GM21619 (cell line): ENCODE data around the gene DISC1.
"Not testable (repeated sequence)": the region's sequence is repeated elsewhere in the genome, so short reads cannot be mapped to it uniquely, and the experiment has no call there.

ENCODE experiments used
- ATAC-seq: cut with Tn5 transposase; IDR thresholded peaks from one replicate; pipeline ENCODE4 v1.9.1; 2021; ENCODE audit not compliant: unreplicated experiment

The DISC1 gene

DNA sequence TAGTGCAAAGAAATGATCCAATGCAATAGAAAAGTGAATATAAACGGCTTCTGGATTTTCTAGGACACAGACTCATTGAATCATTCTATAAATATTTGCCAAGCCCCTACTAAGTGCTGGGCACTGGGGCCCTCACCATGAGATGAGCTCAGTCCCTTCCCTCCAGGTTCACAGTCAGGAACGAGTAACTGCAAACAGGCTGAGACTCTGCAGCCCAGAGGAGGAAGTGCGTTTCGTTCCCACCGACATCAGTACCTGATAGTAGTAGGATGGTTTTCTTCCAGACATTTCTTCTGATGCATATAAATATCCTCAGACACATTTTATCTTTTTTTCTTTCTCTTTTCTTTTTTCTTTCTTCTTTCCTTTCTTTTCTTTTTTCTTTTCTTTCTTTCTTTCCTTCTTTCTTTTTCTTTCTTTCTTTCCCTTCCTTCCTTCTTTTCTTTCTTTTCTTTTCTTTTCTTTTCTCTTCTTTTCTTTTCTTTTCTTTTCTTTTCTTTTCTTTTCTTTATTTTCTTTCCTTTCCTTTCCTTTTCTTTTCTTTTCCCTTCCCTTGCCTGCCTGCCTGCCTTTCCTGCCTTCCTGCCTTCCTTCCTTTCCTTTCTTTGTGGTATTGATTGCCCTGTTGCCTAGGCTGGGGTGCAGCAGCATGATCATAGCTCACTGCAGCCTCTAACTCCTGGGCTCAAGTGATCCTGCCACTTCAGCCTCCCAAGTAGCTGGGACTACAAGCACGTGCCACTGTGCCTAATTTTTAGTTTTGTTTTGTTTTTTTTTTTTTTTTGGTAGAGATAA lies 135.4 kb downstream of the DISC1 start:
- no peak for ATAC-seq

DNA sequence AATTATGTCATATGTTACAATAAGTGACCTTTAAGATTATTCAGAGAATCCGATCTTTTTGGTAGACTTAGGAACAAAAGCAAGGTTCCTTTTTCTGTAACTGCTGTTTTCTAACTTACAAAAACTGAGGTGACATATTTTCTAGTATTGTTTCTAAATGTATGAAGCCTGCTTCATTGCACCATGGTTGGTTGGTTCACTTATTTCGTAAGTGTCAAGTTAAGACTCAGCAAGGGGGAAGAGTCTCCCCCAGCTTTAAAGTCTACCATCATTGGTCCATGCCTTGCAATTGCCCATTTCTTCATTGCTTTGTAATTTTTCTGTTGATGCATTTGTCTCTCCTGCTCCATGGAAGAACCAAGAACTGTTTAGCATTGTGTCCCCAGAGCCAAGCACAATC lies 136.9 kb downstream of the DISC1 start:
- no peak for ATAC-seq

DNA sequence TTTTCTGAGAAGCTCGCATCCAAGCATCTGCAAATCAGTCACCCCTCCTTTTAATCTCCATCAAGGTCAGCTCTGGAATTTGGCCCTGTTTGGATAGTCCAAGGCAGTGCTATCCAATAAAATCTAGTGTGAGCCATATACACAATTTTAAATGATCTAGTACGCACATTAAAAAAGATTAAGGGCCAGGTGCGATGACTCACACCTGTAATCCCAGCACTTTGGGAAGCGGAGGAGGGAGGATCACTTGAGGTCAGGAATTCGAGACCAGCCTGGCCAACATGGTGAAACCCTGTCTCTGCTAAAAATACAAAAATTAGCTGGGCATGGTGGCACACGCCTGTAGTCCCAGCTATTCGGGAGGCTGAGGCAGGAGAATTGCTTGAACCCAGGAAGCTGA lies 139.2 kb downstream of the DISC1 start:
- not testable (repeated sequence) for ATAC-seq

DNA sequence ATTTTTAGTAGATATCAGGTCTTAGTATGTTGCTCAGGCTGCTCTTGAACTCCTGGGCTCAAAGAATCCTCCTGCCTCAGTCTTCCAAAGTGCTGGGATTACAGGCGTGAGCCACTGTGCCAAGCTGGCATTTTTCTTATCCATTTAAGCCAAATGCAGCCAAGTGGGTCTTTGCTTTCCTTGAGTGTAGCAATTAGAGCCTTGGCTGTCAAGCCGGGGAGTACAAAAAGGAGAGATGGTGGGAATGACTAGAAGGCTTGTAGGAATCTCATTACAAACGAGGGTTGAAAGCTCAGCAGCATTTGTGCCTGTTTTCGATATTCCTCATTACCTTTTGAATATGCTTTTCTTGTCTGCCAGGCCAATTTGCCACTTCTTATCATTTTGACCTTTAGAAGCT lies 140.9 kb downstream of the DISC1 start:
- ATAC-seq, result no peak

- ATAC-seq, result no peak
Observed at GRCh38 chr1:231768416-231768815, 141.8 kb downstream of the DISC1 start.

GRCh38 chr1:231770506-231771175 lies 144.1 kb downstream of the DISC1 start:
- no peak for ATAC-seq

DNA sequence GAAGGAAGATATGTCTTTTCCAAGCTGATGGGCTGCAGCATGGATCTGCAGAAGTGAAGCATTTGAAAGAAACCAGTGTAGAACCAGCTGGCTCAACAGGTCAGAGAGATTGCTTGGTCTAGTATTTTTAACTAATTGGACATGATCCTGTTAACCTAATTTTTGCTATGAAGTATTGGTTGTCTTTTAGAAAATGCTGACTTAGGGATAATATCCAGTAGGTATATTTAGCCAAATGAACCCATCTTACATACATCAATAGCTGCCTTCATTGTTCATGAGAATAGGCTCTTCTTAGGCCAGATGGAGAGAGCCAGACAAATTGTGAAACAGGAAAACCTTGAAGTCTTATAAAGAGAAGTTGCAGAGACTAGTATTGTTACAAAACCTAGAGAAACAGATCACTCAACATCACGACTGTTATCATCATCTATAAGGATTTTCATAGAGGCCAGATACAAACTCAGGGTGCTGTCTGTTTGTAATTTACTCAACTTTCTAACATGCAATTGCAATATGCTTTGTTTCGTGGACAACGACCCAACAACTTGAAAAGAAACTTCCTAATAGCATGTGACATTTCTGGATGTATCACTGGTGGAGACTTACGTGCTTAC lies 148.2 kb downstream of the DISC1 start:
- ATAC-seq, result no peak

DNA sequence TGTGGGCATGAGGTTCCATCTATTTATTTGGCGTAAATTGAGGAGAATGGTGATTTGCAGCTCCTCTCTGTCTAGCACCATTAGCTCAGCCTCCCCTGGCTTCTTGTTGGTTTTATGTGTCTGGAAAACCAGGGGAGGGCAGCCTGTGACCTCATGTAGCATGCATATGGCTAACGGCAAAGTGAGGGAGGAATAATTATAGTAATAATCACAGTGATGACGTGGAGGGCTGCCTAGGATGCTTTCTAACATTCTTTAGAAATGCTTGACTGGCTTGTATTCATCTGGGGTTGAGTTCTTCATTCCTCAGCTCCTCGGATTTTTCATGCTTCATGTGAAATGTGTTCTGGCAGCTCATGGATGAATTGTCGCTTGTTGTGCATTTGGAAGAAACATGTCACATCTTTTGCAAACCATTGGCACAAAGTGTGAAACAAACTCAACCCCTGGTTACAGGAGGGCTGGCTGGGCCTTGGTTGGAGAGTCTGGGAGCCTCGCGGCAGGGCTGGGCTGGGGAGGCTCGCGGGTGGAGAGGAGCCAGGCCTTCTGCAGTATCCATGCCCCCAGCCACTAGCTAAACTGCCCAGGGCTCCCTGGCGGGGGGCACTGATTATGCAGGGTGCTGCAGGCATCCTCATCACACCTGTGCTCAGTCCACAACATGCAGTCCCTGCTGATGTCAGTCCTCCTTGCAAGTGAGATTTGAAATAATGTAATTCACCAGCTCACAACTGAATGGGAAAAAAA lies 149.6 kb downstream of the DISC1 start:
- ATAC-seq, result no peak

GRCh38 chr1:231776757-231777062 lies 150.1 kb downstream of the DISC1 start:
- ATAC-seq, result no peak

- ATAC-seq, result no peak
Observed at GRCh38 chr1:231778009-231778719, 151.6 kb downstream of the DISC1 start.

GRCh38 chr1:231779081-231779480 lies 152.5 kb downstream of the DISC1 start:
- no peak for ATAC-seq

DNA sequence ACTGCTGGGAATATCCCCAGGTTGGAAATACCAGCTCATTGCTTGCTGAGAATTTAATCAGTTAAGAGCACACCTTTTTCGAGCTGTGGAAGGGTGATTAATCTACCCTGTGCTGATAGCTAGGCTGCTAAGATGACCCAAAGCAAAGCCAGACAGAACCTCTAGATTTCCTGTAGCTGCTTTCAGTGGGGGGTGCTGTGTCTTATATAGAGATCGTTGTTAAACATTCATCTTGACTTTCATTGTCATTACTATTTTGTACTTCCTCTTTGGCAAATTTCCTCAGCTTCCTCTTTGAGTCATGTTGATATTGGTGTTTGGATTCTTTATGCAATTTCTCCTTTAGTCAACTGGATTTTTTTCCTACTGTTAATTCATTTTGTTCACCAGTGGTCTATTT lies 155.3 kb downstream of the DISC1 start:
- ATAC-seq, result no peak

GRCh38 chr1:231785073-231785472 lies 158.5 kb downstream of the DISC1 start:
- not testable (repeated sequence) for ATAC-seq

DNA sequence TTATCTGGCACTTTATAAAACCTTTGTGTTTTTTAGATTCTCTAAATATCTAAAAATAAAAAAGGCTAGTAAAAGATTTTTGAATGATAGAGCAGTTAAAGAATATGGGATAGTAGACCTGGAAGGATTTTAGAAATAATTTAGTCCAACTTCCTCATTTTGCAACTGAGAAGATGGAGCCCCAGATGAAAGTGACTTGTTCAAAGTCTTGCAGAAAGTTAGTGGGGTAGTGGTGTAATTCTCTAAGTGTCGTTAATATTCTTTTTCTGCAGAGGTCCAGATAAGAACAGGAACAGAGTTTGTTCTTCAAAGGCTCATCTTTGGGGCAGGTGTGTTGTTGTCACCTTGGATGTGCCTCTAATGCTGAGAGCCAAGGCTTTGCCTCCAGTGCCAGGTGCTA lies 159.5 kb downstream of the DISC1 start:
- ATAC-seq, result no peak

DNA sequence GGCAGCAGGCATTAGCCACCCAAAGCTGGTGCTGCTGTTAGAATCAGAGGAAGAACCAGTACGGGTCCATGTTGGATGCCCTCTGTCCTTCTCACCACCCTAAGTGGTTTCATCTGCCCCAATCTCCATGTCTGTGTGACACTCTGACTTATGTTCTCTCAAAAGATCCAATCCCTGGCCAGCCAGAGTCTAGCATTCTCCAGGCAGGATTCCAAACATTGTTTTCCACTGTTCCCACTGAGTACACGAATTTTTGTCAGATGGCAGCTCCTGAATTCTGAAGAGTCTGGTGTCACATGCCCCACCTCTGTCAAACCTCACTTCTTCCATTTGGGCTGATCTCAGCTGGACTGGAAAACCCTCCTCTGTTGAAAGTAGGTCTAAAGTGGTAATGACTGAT lies 166.0 kb downstream of the DISC1 start:
- ATAC-seq, result no peak

DNA sequence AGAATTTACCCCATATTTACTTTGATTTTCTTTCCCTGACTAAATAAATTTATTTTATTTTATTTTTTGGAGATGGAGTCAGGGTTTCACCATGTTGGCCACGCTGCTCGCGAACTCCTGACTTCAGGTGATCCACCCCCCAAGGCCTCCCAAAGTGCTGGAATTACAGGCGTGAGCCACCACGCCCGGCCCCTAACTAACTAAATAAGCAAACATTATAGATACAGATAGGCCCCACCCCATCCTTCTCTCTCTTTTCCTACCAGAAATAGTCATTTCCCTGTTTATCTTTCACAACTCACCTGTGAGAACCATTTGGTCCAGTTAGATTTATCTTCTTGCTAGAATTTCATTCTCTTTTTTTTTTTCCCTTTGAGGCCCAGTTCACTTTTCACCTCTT lies 167.3 kb downstream of the DISC1 start:
- ATAC-seq, result no peak

DNA sequence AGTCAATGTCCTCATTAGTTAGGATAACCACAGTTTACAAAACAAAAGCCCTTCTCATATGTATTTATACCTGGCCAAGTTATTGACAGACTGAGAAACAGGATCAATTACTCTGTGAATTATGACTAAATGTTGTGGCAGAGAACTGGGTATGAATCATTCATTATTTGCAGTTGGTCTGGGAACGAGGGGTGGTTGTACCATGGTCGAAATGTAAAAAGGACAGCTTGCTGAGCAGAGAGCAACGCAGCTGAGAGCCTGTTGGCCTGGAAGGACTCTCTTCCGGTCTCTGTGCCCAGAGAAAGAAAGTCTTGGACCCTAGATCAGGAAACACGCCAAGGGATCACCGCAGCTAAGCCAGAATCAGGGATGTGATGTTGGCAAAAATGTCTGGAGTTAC lies 169.6 kb downstream of the DISC1 start:
- ATAC-seq, result no peak

GRCh38 chr1:231799363-231799986 lies 172.9 kb downstream of the DISC1 start:
- ATAC-seq, result no peak

- ATAC-seq, result no peak
Observed at GRCh38 chr1:231800108-231800507, 173.5 kb downstream of the DISC1 start.

GRCh38 chr1:231801042-231801585 lies 174.5 kb downstream of the DISC1 start:
- ATAC-seq, result no peak
